Activated T-cell treated with anti-CD3 and anti-CD28 coated beads, Interleukin-2, amount 50 U/mL, for 72 hours (primary cell): ENCODE data around the gene ENG. TPM values are rescaled to one million over a fixed set of nuclear protein-coding genes. Genes with fewer than 3 reads are reported as not detected.
A peak's percentile ranks its signal among the peaks of the same experiment; 100 is the strongest.
"Not testable (repeated sequence)": the region's sequence is repeated elsewhere in the genome, so short reads cannot be mapped to it uniquely, and the experiment has no call there.

Experiments used
- ATAC-seq, 2 donors: fragments of 150-1000 bp; cut with Tn5 transposase; replicated peaks in 1 of 2; 2 replicates each; pipeline ENCODE4 v1.10.0; 2021; ENCODE audit warnings: moderate library complexity in 2 of 2, mild to moderate bottlenecking in 1 of 2
- DNase-seq, 2 donors: peaks; one replicate each; pipeline ENCODE4 v3.0.0; 2021 to 2022; ENCODE audit warnings: mixed read lengths in 1 of 2
- H3K27ac Mint-ChIP-seq: one replicate; pipeline ENCODE4 v1.8.0; 2022; ENCODE audit warnings: mild to moderate bottlenecking, moderate library complexity, mixed read lengths
- H3K27me3 Mint-ChIP-seq: one replicate; pipeline ENCODE4 v1.8.0; 2022; ENCODE audit warnings: low read depth, mixed read lengths
- H3K36me3 Mint-ChIP-seq, 2 donors: one replicate each; pipeline ENCODE4 v1.8.0; 2022; ENCODE audit warnings: mixed read lengths in 2 of 2, mild to moderate bottlenecking in 1 of 2; ENCODE audit not compliant: insufficient read depth in 2 of 2
- H3K4me1 Mint-ChIP-seq: one replicate; pipeline ENCODE4 v1.8.0; 2022; ENCODE audit warnings: low read depth, mixed read lengths
- H3K4me3 Mint-ChIP-seq, 2 donors: one replicate each; pipeline ENCODE4 v1.8.0; 2022; ENCODE audit warnings: mild to moderate bottlenecking in 2 of 2, mixed read lengths in 2 of 2, moderate library complexity in 2 of 2
- H3K9me3 Mint-ChIP-seq, 2 donors: one replicate each; pipeline ENCODE4 v1.8.0; 2022; ENCODE audit warnings: mixed read lengths in 2 of 2
- total RNA-seq, 2 donors: library from RNA; stranded (reverse); gene quantifications; one replicate each; pipeline ENCODE4 v1.2.3, GENCODE V29; 2022

Gene ENG
- total RNA-seq, 2 donors from 2014 or later, result 11.1 to 14.4 TPM

DNA sequence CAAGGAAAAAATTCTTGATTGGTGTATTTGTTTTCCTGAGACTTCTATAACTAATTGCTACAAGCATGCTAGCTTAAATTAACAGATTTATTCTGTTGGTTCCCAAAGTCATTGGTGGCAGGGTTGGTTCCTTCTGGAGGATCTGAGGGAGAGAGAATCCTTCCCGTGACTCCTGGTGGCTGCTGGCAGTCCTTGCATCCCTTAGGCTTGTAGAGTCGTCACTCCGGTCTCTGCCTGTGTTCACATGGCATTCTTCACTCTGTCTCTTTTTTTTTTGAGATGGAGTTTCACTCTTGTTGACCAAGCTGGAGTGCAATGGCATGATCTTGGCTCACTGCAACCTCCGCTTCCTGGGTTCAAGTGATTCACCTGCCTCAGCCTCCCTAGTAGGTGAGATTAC is 63.4 kb downstream of the ENG start:
- Mint-ChIP-seq H3K4me1 (peaks cover 44% of the 10 kb centered on the region), H3K36me3 (peaks cover 18 to 39% of the 10 kb centered on the region in 2 donors), H3K4me3 (no peak overlapping the region), H3K27ac (no peak overlapping the region), H3K9me3 (no peaks in the 10 kb centered on the region), H3K27me3 (no peaks in the 10 kb centered on the region)
- DNase-seq (no peak), ATAC-seq (no peak)

DNA sequence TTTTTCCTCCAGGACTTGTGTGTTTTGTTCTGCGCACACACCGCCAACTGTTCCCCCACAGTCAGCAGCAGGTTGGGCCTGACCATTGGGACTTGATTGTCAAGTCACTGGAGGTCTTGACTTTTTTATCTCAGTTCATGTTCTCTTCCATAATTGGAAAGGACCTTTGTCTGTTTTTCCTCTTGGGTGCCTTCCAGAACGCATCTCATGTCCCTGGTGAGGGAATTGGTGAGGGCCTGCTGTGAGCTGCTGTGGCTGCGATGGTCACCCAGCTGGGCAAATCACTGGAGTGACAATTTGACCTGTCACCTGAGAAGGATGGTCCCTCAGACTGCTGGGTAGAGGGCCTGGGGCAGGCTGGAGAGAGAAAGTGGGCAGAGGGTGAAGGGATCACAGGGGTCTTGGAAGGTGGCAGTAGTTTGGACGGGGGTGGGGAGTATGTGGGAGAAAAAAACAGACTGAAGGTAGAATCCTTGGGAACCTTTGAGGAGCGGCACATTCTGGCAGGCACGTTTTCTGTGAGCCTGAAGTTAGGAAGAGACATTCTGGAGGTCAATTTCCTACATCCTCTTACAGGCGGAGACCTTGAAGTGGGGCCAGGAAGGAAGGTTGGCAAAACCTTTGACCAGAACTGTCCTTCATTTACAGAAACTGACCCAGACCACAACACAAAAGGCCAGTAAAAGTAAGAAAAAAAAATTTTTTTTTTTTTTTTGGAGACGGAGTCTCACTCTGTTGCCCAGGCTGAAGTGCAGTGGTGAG is 64.2 kb downstream of the ENG start:
- H3K9me3 Mint-ChIP-seq, result no peaks in the 10 kb centered on the region
- H3K4me3 Mint-ChIP-seq, result no peak overlapping the region
- no peaks in the 10 kb centered on the region for H3K27me3 Mint-ChIP-seq
- H3K27ac Mint-ChIP-seq, result peak overlapping the region; percentile 4
- ATAC-seq, result no peak
- peaks cover 18 to 39% of the 10 kb centered on the region in 2 donors for H3K36me3 Mint-ChIP-seq
- peaks cover 40% of the 10 kb centered on the region for H3K4me1 Mint-ChIP-seq
- no peak for DNase-seq

DNA sequence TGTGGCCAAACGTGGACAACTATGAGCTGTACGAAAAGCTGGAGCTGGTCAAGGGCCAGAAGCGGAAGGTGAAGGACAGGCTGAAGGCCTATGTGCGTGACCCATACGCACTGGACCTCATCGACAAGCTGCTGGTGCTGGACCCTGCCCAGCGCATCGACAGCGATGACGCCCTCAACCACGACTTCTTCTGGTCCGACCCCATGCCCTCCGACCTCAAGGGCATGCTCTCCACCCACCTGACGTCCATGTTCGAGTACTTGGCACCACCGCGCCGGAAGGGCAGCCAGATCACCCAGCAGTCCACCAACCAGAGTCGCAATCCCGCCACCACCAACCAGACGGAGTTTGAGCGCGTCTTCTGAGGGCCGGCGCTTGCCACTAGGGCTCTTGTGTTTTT is 65.3 kb downstream of the ENG start:
- Mint-ChIP-seq H3K4me1 (peaks cover 40% of the 10 kb centered on the region), H3K36me3 (peaks cover 18 to 39% of the 10 kb centered on the region in 2 donors), H3K4me3 (peak overlapping the region in 1 of 2 donors; percentile 50), H3K27ac (peak overlapping the region; percentile 63), H3K9me3 (no peaks in the 10 kb centered on the region), H3K27me3 (no peaks in the 10 kb centered on the region)
- no peak for ATAC-seq
- DNase-seq, result no peak

DNA sequence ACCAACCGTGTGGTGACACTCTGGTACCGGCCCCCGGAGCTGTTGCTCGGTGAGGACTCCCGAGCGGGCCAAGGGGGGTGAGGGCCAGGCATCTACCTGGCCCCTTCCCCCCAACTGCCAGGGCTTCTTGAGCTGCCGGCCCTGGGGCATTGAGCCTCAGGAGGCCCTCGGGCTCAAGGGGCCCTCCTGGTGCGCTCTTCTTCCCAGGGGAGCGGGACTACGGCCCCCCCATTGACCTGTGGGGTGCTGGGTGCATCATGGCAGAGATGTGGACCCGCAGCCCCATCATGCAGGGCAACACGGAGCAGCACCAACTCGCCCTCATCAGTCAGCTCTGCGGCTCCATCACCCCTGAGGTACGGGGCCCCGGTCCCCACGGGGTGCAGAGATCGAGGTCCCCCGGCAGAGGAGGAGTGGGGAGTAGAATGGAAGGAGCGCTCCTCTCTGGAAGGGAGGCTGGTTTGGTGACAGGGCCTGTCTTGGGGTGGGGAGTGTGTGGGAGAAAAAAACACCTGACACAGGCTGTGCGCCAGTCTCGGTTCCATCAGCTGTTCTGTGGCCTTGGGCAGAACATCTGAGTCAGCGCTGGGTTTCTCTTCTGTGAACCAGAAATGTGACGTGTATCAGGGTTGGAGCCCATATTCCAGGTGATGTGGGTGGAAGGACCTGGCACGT is 66.0 kb downstream of the ENG start:
- ATAC-seq (peak; percentile 22 to 25), DNase-seq (peak; percentile 66 to 76)
- Mint-ChIP-seq H3K9me3 (no peaks in the 10 kb centered on the region), H3K27ac (peak overlapping the region; percentile 63), H3K4me3 (peak overlapping the region; percentile 93 to 96), H3K4me1 (peaks cover 47% of the 10 kb centered on the region), H3K36me3 (peaks cover 18 to 39% of the 10 kb centered on the region in 2 donors), H3K27me3 (no peaks in the 10 kb centered on the region)

DNA sequence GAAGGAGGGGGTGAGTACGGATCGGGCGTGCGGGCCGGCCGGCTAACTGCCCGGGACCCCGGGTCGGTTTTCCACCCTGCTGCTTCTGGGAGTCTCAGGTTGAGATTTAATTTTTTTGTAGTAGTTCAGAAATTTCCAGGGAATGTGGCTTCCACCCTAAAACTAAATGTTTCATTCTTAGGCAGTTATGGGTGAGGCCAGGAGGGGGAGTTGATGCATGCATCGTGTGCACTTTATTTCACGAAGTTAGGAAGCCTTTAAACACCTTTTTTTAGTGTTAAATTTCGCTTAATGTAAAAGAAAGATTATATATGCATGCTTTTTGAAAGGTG is 67.7 kb downstream of the ENG start:
- Mint-ChIP-seq H3K36me3 (peaks cover 14 to 38% of the 10 kb centered on the region in 2 donors), H3K27me3 (no peaks in the 10 kb centered on the region), H3K9me3 (no peaks in the 10 kb centered on the region), H3K4me3 (peak overlapping the region; percentile 93 to 96), H3K4me1 (peaks cover 63% of the 10 kb centered on the region), H3K27ac (peak overlapping the region; percentile 92)
- ATAC-seq (no peak), DNase-seq (no peak)

DNA sequence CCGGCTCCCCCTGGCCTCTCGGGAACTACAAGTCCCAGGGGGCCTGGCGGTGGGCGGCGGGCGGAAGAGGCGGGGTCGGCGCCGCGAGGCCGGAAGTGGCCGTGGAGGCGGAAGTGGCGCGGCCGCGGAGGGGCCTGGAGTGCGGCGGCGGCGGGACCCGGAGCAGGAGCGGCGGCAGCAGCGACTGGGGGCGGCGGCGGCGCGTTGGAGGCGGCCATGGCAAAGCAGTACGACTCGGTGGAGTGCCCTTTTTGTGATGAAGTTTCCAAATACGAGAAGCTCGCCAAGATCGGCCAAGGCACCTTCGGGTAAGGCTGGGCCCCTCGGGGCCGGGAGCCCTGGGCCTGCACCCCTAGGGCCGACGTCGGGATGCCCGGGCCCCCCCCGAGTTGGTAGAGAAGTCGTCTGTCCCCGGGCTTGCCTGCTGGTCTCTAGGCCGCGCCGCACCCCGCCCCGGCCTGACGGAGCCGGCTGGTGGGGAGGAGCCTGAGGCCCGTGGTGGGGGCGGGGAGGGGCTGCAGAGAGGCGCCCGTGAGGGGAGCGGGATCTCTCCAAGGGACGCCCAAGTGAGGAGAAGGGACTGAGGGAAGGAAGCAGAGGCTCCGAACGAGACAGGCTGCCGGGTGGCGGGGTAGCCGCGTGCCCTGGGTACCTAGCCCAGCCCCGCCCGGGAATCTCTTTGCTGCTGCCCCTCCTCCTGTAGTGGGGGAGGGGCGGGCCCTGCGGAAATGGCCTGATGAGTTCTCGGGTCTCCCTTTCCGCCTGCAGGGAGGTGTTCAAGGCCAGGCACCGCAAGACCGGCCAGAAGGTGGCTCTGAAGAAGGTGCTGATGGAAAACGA is 68.3 kb downstream of the ENG start, which contains the start of gene CDK9:
TSS of gene CDK9 (plus strand) at position 102 of the 840 bp plus-strand sequence. CDS start at position 217, 115 bp downstream.
- Mint-ChIP-seq H3K27me3 (no peaks in the 10 kb centered on the region), H3K4me1 (peaks cover 69% of the 10 kb centered on the region), H3K4me3 (peak within 1 kb of the TSS; percentile 93 to 96), H3K9me3 (no peaks in the 10 kb centered on the region), H3K27ac (peak within 1 kb of the TSS; percentile 92), H3K36me3 (peaks cover 14 to 33% of the 10 kb centered on the region in 2 donors)
- peak; percentile 95 to 98 for DNase-seq
- peak; percentile 74 to 80 for ATAC-seq

DNA sequence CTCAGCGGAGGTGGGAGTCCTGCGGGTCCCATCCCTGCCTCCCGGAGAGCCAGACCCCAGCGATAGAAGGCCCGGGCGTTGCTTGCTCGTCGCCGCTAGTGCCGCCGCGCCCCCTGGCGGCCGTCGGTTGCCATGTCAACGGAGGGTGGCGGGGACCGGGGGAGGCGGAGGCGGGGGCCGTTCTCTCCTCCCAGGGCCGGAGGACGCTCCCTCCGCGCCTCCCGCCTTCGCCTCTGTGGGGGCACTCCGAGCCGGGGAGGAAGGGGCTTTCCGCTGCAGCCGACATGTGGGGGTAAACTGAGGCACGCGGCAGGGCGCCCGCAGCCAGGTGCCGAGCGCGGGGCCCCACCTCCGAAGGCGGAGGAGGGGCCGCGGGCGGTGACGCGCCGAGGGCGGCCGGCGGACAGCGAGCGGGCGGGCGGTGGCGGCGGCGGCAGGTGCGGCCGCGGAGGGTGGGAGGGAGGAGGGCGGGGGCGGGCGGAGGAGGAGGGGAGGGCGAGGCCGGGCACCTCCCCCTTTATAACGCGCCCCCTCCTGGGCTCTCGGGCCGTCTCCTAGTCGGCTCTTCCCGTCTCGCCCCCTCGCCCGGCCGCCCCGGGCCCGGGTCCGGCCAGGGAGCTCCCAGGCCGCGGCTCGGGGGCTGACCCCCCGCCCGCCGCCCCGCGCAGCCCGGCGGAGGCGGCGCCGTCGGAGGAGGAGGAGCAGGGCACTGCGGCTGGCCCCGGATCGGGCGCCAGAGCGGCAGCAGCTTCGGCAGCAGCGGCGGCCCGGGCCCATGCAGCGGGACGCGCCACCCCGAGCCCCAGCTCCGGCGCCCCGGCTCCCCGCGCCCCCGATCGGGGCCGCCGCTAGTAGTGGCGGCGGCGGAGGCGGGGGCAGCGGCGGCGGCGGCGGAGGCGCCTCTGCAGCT is 69.2 kb downstream of the ENG start:
- no peaks in the 10 kb centered on the region for H3K9me3 Mint-ChIP-seq
- H3K27ac Mint-ChIP-seq, result peak overlapping the region; percentile 92
- peak; percentile 91 to 94 for DNase-seq
- H3K4me3 Mint-ChIP-seq, result peak overlapping the region; percentile 93 to 96
- H3K4me1 Mint-ChIP-seq, result peaks cover 76% of the 10 kb centered on the region
- no peaks in the 10 kb centered on the region for H3K27me3 Mint-ChIP-seq
- peak; percentile 45 to 52 for ATAC-seq
- H3K36me3 Mint-ChIP-seq, result peaks cover 13 to 29% of the 10 kb centered on the region in 2 donors

DNA sequence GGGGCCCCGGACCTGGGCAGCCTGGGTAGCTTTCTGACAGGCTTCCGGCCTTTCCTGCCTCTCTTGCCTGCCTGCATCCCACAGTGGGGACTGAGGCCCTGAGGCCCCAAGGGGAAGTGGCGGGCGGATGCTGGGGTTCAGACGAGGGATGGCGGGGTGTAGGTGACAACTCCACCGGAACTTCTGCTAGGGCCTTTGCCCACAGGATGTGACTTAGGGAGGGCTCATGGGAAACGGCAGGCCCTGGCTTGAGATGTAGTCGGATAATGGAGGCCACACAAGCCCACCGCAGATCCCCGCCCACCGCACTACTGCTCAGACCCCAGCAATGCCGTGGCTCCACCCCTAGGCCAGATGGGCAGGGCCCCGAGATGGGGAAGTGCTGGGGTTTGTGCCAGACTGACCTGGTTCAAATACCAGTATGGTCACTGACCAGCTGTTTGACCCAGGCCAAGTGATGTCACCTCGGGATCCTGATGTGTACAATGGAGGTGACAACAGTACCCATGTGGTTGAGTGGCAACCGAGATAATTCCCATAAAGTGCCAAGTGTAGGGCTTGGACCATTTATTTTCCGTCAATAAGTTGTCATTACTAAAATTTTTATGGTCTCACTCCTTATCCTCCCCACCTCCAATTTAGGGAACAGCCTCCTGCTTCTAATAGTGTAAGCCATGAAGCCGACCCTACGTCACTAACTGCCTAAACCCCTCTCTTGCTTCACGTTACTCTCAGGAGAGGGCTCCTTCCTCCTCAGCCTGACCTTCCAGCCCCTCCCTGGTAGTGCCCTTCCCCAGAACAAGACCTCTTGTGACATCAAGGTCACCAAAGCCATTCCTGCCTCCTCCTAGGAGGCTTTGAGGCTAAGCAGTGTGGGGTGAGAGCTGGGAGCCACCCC is 71.1 kb downstream of the ENG start:
- no peaks in the 10 kb centered on the region for H3K27me3 Mint-ChIP-seq
- DNase-seq (peak; percentile 82 to 85), ATAC-seq (peak; percentile 14 to 29)
- H3K36me3 Mint-ChIP-seq, result peaks cover 8 to 16% of the 10 kb centered on the region in 2 donors
- H3K4me3 Mint-ChIP-seq, result peak overlapping the region; percentile 82 to 86
- peak overlapping the region; percentile 96 for H3K27ac Mint-ChIP-seq
- H3K9me3 Mint-ChIP-seq, result no peaks in the 10 kb centered on the region
- H3K4me1 Mint-ChIP-seq, result peaks cover 77% of the 10 kb centered on the region

DNA sequence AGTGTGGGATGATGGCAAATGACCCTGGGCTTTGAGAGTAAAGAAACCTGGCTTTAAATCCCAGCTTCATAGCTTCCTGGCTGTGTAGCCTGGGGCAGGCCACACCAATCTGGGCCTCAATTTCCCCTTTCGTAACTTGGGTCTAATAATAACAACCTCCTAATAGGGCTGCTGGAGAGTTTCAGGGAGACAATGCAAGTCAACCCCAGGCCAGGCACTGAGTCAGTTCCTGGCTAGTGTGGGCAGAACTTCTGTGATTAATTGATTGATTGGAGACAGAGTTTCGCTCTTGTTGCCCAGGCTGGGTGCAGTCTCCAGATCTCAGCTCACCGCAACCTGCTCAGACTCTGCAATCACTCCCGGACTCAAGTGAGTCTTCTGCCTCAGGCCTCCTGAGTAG is 72.7 kb downstream of the ENG start:
- H3K36me3 Mint-ChIP-seq, result peaks cover 8 to 14% of the 10 kb centered on the region in 2 donors
- peak overlapping the region; percentile 36 to 68 for H3K4me3 Mint-ChIP-seq
- no peaks in the 10 kb centered on the region for H3K9me3 Mint-ChIP-seq
- peaks cover 63% of the 10 kb centered on the region for H3K4me1 Mint-ChIP-seq
- ATAC-seq, result no peak
- peak overlapping the region; percentile 82 for H3K27ac Mint-ChIP-seq
- no peak for DNase-seq
- no peaks in the 10 kb centered on the region for H3K27me3 Mint-ChIP-seq

DNA sequence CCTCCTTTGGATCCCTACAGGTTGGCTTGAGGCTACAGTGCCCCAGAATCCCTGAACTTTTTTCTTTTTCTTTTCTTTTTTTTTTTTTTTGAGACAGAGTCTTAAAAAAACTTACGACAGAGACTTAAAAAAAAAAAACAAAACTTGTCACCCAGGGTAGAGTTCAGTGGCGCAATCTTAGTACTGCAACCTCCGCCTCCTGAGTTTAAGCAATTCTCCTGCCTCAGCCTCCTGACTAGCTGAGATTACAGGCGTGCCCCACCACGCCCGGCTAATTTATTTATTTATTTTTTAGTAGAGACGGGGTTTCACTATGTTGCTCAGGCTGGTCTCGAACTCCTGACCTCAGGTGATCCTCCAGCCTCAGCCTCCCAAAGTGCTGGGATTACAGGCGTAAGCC is 73.5 kb downstream of the ENG start:
- H3K4me1 Mint-ChIP-seq, result peaks cover 67% of the 10 kb centered on the region
- H3K9me3 Mint-ChIP-seq, DNase-seq, ATAC-seq, H3K4me3 Mint-ChIP-seq, H3K27me3 Mint-ChIP-seq: not testable (repeated sequence)
- peaks cover 12 to 13% of the 10 kb centered on the region in 2 donors for H3K36me3 Mint-ChIP-seq
- H3K27ac Mint-ChIP-seq, result peak overlapping the region; percentile 75

DNA sequence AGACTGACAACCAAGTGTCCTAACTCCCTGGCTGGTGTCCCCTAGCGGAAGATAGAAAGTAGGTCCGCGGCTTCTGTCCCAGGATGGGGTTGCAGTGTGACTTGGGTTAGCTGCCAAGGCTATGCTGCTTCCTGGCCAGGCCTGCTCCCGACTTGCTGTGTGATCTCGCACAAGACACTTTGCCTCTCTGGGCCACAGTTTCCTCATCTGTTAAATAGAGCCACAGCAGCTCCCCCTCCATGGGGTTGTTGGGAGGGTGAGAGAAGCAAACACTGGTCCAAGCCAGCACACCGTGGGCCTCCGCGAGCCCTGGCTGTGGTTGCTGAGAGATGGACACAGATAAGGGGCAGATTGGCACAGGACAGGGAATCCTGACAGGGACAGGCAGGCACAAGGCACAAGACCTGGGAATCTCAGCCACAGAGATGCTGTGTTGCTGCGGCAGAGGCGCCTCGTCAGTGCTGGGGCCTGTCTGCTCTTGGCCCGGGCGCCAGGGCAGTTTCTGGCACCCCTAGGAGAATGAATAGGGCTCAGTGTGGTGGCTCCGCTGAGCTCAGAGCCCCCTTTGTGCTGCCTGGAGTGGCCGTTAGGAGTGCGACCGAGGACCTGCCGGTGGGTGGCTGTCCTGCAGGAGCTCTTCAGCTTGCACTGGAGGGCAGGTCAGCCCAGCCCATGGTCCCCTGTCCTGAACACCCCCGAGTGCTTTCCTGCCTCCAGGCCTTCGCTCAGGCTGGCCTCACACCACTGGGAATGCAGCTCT is 74.2 kb downstream of the ENG start:
- no peaks in the 10 kb centered on the region for H3K9me3 Mint-ChIP-seq
- H3K36me3 Mint-ChIP-seq, result peaks cover 12 to 13% of the 10 kb centered on the region in 2 donors
- DNase-seq (no peak), ATAC-seq (no peak)
- H3K4me3 Mint-ChIP-seq, result peak overlapping the region in 1 of 2 donors; percentile 90
- H3K27me3 Mint-ChIP-seq, result no peaks in the 10 kb centered on the region
- H3K27ac Mint-ChIP-seq, result peak overlapping the region; percentile 99
- H3K4me1 Mint-ChIP-seq, result peaks cover 69% of the 10 kb centered on the region
